ENCODE results near the gene NCKAP5. TPM values are rescaled to one million over a fixed set of nuclear protein-coding genes. Genes with fewer than 3 reads are reported as not detected.

NCKAP5 gene
- total RNA-seq, 3 donors from 2014 or later (not counting 1 experiment from before 2014, with no cell fraction given), result 0.12 to 0.20 TPM; not detected in 1

- no peaks in the 10 kb centered on the region for H3K27me3 ChIP-seq (ENCODE audit: control insufficient read depth, insufficient read depth, low read length)
- DNase-seq, result no peak
- Mint-ChIP-seq H3K27me3 (ENCODE audit: low read depth in 2 of 2) (no peaks in the 10 kb centered on the region), H3K27ac (no peak overlapping the region), H3K4me1 (no peaks in the 10 kb centered on the region), H3K4me3 (no peak overlapping the region), H3K36me3 (peaks cover 5% of the 10 kb centered on the region), H3K9me3 (peaks cover 12% of the 10 kb centered on the region in 2 donors)
- no peak for TF ChIP-seq CTCF (IDR thresholded peaks at IDR 0.05)
- H3K4me1 ChIP-seq (ENCODE audit: control insufficient read depth, insufficient read depth, low read length), result no peaks in the 10 kb centered on the region
- no peak overlapping the region for H3K4me3 ChIP-seq (ENCODE audit: low read length)
- H3K9me3 ChIP-seq (ENCODE audit: control insufficient read depth, insufficient read depth, low read length), result no peaks in the 10 kb centered on the region
- no peaks in the 10 kb centered on the region for H3K36me3 ChIP-seq (ENCODE audit: control insufficient read depth, insufficient read depth, low read length)
- H3K27ac ChIP-seq (ENCODE audit: low read length), result no peak overlapping the region
- ATAC-seq, result no peak
- intact Hi-C loops (cut with micrococcal nuclease), result no loop called here
These were observed 666.6 kb downstream of the NCKAP5 start for GRCh38 chr2:132901661-132902060.

- no peaks in the 10 kb centered on the region for H3K27me3 Mint-ChIP-seq (ENCODE audit: low read depth in 2 of 2)
- intact Hi-C loops (cut with micrococcal nuclease), result no loop called here
These were observed 671.2 kb downstream of the NCKAP5 start for GRCh38 chr2:132897111-132897510.

GRCh38 chr2:132896073-132896472 lies 672.2 kb downstream of the NCKAP5 start:
- Histone ChIP-seq H3K4me3 (ENCODE audit: low read length) (no peak overlapping the region), H3K27ac (ENCODE audit: low read length) (no peak overlapping the region), H3K9me3 (ENCODE audit: control insufficient read depth, insufficient read depth, low read length) (no peaks in the 10 kb centered on the region), H3K36me3 (ENCODE audit: control insufficient read depth, insufficient read depth, low read length) (no peaks in the 10 kb centered on the region), H3K27me3 (ENCODE audit: control insufficient read depth, insufficient read depth, low read length) (no peaks in the 10 kb centered on the region), H3K4me1 (ENCODE audit: control insufficient read depth, insufficient read depth, low read length) (no peaks in the 10 kb centered on the region)
- no peaks in the 10 kb centered on the region for H3K4me1 Mint-ChIP-seq
- intact Hi-C loops (cut with micrococcal nuclease), result no loop called here
- no peak for ATAC-seq
- no peaks in the 10 kb centered on the region for H3K36me3 Mint-ChIP-seq
- H3K27ac Mint-ChIP-seq, result no peak overlapping the region
- peaks cover 6 to 15% of the 10 kb centered on the region in 2 donors for H3K9me3 Mint-ChIP-seq
- H3K27me3 Mint-ChIP-seq (ENCODE audit: low read depth in 2 of 2), result no peaks in the 10 kb centered on the region
- no peak overlapping the region for H3K4me3 Mint-ChIP-seq
- WGBS (ENCODE audit: insufficient coverage), result 92% methylated on average over 1 of the region's 7 CpGs
- no peak for TF ChIP-seq CTCF (IDR thresholded peaks at IDR 0.05)
- DNase-seq, result no peak

More at GRCh38 chr2:132897111-132897510, 671.2 kb downstream of the NCKAP5 start:
- WGBS (ENCODE audit: insufficient coverage), result no CpG with 5 or more reads among the region's 2 CpGs
- H3K27me3 ChIP-seq (ENCODE audit: control insufficient read depth, insufficient read depth, low read length), result no peaks in the 10 kb centered on the region
- no peaks in the 10 kb centered on the region for H3K36me3 Mint-ChIP-seq
- no peaks in the 10 kb centered on the region for H3K36me3 ChIP-seq (ENCODE audit: control insufficient read depth, insufficient read depth, low read length)
- no peak overlapping the region for H3K27ac Mint-ChIP-seq
- H3K4me1 ChIP-seq (ENCODE audit: control insufficient read depth, insufficient read depth, low read length), result no peaks in the 10 kb centered on the region
- peaks cover 6 to 13% of the 10 kb centered on the region in 2 donors for H3K9me3 Mint-ChIP-seq
- H3K4me3 ChIP-seq (ENCODE audit: low read length), result no peak overlapping the region
- no peaks in the 10 kb centered on the region for H3K9me3 ChIP-seq (ENCODE audit: control insufficient read depth, insufficient read depth, low read length)
- ATAC-seq (no peak), DNase-seq (no peak)
- no peak for TF ChIP-seq CTCF (IDR thresholded peaks at IDR 0.05)
- no peak overlapping the region for H3K4me3 Mint-ChIP-seq
- H3K4me1 Mint-ChIP-seq, result no peaks in the 10 kb centered on the region
- no peak overlapping the region for H3K27ac ChIP-seq (ENCODE audit: low read length)

GRCh38 chr2:132891498-132891897 lies 676.8 kb downstream of the NCKAP5 start:
- no peak overlapping the region for H3K27ac ChIP-seq (ENCODE audit: low read length)
- no peaks in the 10 kb centered on the region for H3K36me3 ChIP-seq (ENCODE audit: control insufficient read depth, insufficient read depth, low read length)
- Mint-ChIP-seq H3K36me3 (no peaks in the 10 kb centered on the region), H3K27ac (no peak overlapping the region), H3K4me1 (no peaks in the 10 kb centered on the region), H3K4me3 (no peak overlapping the region), H3K27me3 (ENCODE audit: low read depth in 2 of 2) (no peaks in the 10 kb centered on the region), H3K9me3 (peaks cover 5 to 14% of the 10 kb centered on the region in 2 donors)
- H3K4me3 ChIP-seq (ENCODE audit: low read length), result no peak overlapping the region
- WGBS (ENCODE audit: insufficient coverage), result 84% methylated on average over 5 of the region's 5 CpGs
- no peaks in the 10 kb centered on the region for H3K27me3 ChIP-seq (ENCODE audit: control insufficient read depth, insufficient read depth, low read length)
- peaks cover 3% of the 10 kb centered on the region for H3K9me3 ChIP-seq (ENCODE audit: control insufficient read depth, insufficient read depth, low read length)
- no peaks in the 10 kb centered on the region for H3K4me1 ChIP-seq (ENCODE audit: control insufficient read depth, insufficient read depth, low read length)
- no peak for TF ChIP-seq CTCF (IDR thresholded peaks at IDR 0.05)
- no peak for ATAC-seq
- DNase-seq, result no peak
- intact Hi-C loops (cut with micrococcal nuclease), result no loop called here
